ENCODE measurements around the gene TLCD3A.

The TLCD3A gene

DNA sequence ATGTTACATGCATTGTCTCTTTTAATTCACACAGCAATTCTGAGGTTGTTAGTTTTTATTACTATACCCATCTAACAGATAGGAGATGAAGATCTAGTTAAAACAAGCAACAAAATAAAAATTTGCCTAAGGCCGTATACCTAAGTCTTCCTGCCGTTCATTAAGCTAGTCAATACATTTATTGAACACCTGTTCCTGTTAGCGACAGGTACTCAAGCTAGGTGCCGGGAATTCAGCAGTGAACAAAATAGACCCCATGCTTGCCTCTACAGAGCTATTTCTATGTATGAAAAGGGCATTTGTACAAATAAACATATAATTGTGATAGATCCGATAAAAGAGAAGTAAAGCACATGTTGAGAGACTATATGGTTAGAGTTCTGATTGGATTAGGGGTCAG lies 14.3 kb upstream of the TLCD3A start:
- TF ChIP-seq ZNF274 (IDR thresholded peaks at IDR 0.05; ENCODE audit: low read depth, low read length) (no peak), YY1 (IDR thresholded peaks at IDR 0.05; ENCODE audit: insufficient read depth, insufficient read length) (no peak), SUZ12 (IDR thresholded peaks at IDR 0.05; ENCODE audit: extremely low read depth, insufficient read depth, insufficient read length) (no peak)
- Histone ChIP-seq H3K4me1 (ENCODE audit: insufficient read depth, insufficient read length) (no peaks in the 10 kb centered on the region), H3K9me3 (ENCODE audit: insufficient read depth, low read length) (no peaks in the 10 kb centered on the region), H3K9ac (ENCODE audit: insufficient read length, low read depth) (no peak overlapping the region), H3K36me3 (ENCODE audit: insufficient read depth, insufficient read length, low read length) (no peaks in the 10 kb centered on the region), H3K4me3 (ENCODE audit: insufficient read length, low read depth) (no peak overlapping the region), H3K27me3 (ENCODE audit: insufficient read depth, insufficient read length) (peaks cover 4% of the 10 kb centered on the region)
- DNase-seq (ENCODE audit: low read depth, low spot score), result no peak

DNA sequence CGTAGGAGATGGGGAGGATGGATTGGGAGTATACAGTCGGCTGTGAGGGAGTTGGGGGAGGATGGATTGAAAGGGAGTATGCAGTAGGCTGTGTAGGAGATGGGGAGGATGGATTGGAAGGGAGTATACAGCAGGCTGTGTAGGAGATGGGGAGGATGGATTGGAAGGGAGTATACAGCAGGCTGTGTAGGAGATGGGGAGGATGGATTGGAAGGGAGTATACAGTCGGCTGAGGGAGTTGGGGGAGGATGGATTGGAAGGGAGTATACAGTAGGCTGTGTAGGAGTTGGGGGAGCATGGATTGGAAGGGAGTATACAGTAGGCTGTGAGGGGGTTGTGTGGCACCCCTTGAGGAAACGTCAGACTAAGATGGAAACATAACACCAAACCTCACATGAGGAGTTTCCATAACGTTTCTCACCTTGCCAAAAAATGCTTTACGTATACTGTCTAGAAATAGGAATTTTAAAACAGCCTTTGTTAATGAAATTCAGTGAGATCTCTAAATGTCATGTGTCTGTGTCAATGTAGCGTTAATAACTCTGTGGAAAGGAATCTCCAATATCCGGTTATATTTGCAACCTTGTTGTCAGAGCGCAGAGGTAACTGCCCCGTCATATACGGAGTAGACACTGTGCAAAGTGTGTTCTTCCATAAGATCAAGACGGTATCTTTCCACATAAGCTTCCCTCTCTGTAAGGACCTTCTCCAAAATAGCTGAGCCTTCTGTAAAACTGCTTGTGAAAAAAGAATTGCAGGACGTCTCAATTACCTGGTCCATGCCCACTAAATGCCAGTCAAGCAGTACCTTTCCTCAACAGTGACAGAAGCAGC lies 11.5 kb upstream of the TLCD3A start:
- TF ChIP-seq ZNF274 (IDR thresholded peaks at IDR 0.05; ENCODE audit: low read depth, low read length) (no peak), YY1 (IDR thresholded peaks at IDR 0.05; ENCODE audit: insufficient read depth, insufficient read length) (no peak), SUZ12 (IDR thresholded peaks at IDR 0.05; ENCODE audit: extremely low read depth, insufficient read depth, insufficient read length) (no peak)
- no peaks in the 10 kb centered on the region for H3K4me1 ChIP-seq (ENCODE audit: insufficient read depth, insufficient read length)
- H3K4me3 ChIP-seq (ENCODE audit: insufficient read length, low read depth), result no peak overlapping the region
- peaks cover 4% of the 10 kb centered on the region for H3K27me3 ChIP-seq (ENCODE audit: insufficient read depth, insufficient read length)
- H3K36me3 ChIP-seq (ENCODE audit: insufficient read depth, insufficient read length, low read length), result no peaks in the 10 kb centered on the region
- no peak overlapping the region for H3K9ac ChIP-seq (ENCODE audit: insufficient read length, low read depth)
- no peak for DNase-seq (ENCODE audit: low read depth, low spot score)
- no peaks in the 10 kb centered on the region for H3K9me3 ChIP-seq (ENCODE audit: insufficient read depth, low read length)

DNA sequence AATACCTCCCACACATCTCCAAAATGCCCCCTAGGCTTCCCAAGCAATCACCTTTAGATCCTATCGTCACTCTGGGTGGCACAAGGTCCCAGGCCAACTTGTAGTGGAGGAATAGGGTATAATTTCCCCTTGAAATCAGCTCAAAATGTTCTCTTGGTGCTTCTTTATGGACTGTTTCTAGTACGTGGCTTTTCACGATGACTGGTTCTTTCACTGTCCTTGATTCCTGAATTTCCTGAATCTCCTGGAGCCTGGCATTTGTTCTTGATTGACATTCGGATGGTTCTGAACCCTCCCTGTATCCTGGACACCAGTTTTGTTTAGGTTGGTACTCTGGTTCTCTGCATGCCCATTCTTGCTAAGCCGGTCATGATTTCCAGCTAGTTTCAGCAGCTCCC lies 10.9 kb upstream of the TLCD3A start:
- Histone ChIP-seq H3K4me1 (ENCODE audit: insufficient read depth, insufficient read length) (no peaks in the 10 kb centered on the region), H3K36me3 (ENCODE audit: insufficient read depth, insufficient read length, low read length) (no peaks in the 10 kb centered on the region), H3K27me3 (ENCODE audit: insufficient read depth, insufficient read length) (peaks cover 4% of the 10 kb centered on the region), H3K4me3 (ENCODE audit: insufficient read length, low read depth) (no peak overlapping the region), H3K9me3 (ENCODE audit: insufficient read depth, low read length) (no peaks in the 10 kb centered on the region), H3K9ac (ENCODE audit: insufficient read length, low read depth) (no peak overlapping the region)
- DNase-seq (ENCODE audit: low read depth, low spot score), result no peak
- TF ChIP-seq SUZ12 (IDR thresholded peaks at IDR 0.05; ENCODE audit: extremely low read depth, insufficient read depth, insufficient read length) (no peak), YY1 (IDR thresholded peaks at IDR 0.05; ENCODE audit: insufficient read depth, insufficient read length) (no peak), ZNF274 (IDR thresholded peaks at IDR 0.05; ENCODE audit: low read depth, low read length) (no peak)

DNA sequence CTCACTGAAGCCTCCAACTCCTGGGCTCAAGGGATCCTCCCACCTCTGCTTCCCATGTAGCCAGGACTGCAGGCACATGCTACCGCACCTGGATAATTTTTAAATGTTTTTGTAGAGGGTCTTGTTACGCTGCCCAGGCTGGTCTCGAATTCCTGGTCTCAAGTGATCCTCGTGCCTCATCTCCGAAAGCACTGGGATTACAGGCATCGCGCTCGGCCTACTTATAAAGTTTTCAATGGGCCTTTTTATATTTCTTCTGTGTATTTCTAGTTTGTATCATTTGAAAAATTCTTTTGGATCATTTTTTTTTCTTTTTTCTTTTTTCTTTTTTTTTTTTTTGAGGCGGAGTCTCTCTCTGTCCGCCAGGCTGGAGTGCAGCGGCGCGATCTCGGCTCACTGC lies 7.3 kb upstream of the TLCD3A start:
- no peak for DNase-seq (ENCODE audit: low read depth, low spot score)
- TF ChIP-seq SUZ12 (IDR thresholded peaks at IDR 0.05; ENCODE audit: extremely low read depth, insufficient read depth, insufficient read length) (no peak), YY1 (IDR thresholded peaks at IDR 0.05; ENCODE audit: insufficient read depth, insufficient read length) (no peak), ZNF274 (IDR thresholded peaks at IDR 0.05; ENCODE audit: low read depth, low read length) (no peak)
- Histone ChIP-seq H3K27me3 (ENCODE audit: insufficient read depth, insufficient read length) (peaks cover 4% of the 10 kb centered on the region), H3K36me3 (ENCODE audit: insufficient read depth, insufficient read length, low read length) (no peaks in the 10 kb centered on the region), H3K9ac (ENCODE audit: insufficient read length, low read depth) (no peak overlapping the region), H3K4me1 (ENCODE audit: insufficient read depth, insufficient read length) (peaks cover 3% of the 10 kb centered on the region), H3K4me3 (ENCODE audit: insufficient read length, low read depth) (no peak overlapping the region), H3K9me3 (ENCODE audit: insufficient read depth, low read length) (no peaks in the 10 kb centered on the region)

DNA sequence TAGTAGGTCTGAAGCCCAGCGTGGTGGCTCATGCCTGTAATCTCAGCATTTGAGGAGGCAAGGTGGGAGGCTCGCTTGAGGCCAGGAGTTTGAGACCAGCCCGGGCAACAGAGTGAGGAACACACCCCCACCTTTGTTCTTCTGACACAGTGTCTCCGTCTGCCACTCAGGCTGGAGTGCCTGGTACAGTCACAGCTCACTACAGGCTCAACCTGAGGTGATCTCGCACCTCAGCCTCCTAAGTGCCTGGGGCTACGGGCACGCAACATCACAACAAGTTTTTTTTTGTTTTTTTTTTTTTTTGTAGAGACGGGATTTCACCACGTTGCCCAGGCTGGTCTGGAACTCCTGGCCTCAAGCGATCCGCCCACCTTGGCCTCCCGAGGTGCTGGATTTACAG lies 6.7 kb upstream of the TLCD3A start:
- Histone ChIP-seq H3K9ac (ENCODE audit: insufficient read length, low read depth) (no peak overlapping the region), H3K9me3 (ENCODE audit: insufficient read depth, low read length) (no peaks in the 10 kb centered on the region), H3K27me3 (ENCODE audit: insufficient read depth, insufficient read length) (peaks cover 8% of the 10 kb centered on the region), H3K4me1 (ENCODE audit: insufficient read depth, insufficient read length) (peaks cover 3% of the 10 kb centered on the region), H3K36me3 (ENCODE audit: insufficient read depth, insufficient read length, low read length) (no peaks in the 10 kb centered on the region), H3K4me3 (ENCODE audit: insufficient read length, low read depth) (no peak overlapping the region)
- TF ChIP-seq YY1 (IDR thresholded peaks at IDR 0.05; ENCODE audit: insufficient read depth, insufficient read length) (no peak), SUZ12 (IDR thresholded peaks at IDR 0.05; ENCODE audit: extremely low read depth, insufficient read depth, insufficient read length) (no peak), ZNF274 (IDR thresholded peaks at IDR 0.05; ENCODE audit: low read depth, low read length) (no peak)
- DNase-seq (ENCODE audit: low read depth, low spot score), result no peak

DNA sequence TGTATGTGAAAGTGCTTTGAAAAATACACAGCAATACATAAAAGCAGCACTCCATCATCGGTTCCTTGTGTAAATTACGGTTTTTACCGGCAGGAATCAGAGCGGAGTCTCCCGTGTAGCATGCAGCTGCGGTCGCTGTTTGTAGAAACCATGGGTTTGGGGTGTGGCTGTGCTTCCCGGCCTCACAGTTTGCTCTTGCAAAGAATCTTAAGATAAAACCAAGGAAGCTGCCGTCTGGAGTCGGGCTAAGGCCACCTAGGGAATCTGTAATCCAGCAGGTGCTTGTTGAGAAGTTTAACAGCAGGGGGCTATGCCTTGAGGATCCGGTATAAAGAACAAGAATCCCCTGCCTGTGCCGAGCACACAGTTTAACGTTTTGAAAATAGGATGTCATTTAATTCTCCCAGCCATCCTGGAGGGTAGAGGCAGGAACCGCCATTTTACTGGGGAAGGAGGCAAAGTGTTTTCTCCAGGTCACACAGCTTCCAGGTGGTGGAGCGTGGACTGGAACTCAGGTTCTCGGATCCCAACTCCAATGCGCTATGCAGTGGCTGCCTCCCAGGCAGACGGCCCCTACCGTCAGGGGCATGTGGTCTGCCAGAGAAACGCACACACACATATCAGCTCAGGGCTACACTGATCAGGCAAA lies 6.0 kb upstream of the TLCD3A start:
- Histone ChIP-seq H3K4me1 (ENCODE audit: insufficient read depth, insufficient read length) (peaks cover 3% of the 10 kb centered on the region), H3K9me3 (ENCODE audit: insufficient read depth, low read length) (no peaks in the 10 kb centered on the region), H3K9ac (ENCODE audit: insufficient read length, low read depth) (no peak overlapping the region), H3K27me3 (ENCODE audit: insufficient read depth, insufficient read length) (peaks cover 11% of the 10 kb centered on the region), H3K36me3 (ENCODE audit: insufficient read depth, insufficient read length, low read length) (no peaks in the 10 kb centered on the region), H3K4me3 (ENCODE audit: insufficient read length, low read depth) (no peak overlapping the region)
- no peak for DNase-seq (ENCODE audit: low read depth, low spot score)
- TF ChIP-seq YY1 (IDR thresholded peaks at IDR 0.05; ENCODE audit: insufficient read depth, insufficient read length) (no peak), ZNF274 (IDR thresholded peaks at IDR 0.05; ENCODE audit: low read depth, low read length) (no peak), SUZ12 (IDR thresholded peaks at IDR 0.05; ENCODE audit: extremely low read depth, insufficient read depth, insufficient read length) (no peak)

DNA sequence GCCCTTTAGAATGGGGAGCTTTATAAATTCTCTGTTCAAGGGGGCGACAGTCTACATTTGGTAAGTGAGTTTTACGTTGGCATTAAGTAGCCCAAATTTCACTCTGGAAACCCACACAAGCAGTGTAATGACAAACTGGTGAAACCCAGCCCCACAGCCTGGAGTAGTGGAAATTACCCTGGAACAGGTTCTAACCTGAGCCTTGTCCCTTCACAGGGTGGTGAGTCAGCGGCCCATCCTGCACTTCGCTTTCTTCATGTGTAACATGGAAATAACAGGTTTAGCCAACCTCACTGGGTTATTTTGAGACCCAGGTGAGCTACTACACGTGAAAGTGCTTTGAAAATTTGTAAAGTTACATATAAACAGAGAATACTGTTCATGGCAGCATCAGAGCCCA lies 3.5 kb upstream of the TLCD3A start:
- TF ChIP-seq ZNF274 (IDR thresholded peaks at IDR 0.05; ENCODE audit: low read depth, low read length) (no peak), SUZ12 (IDR thresholded peaks at IDR 0.05; ENCODE audit: extremely low read depth, insufficient read depth, insufficient read length) (no peak), YY1 (IDR thresholded peaks at IDR 0.05; ENCODE audit: insufficient read depth, insufficient read length) (no peak)
- H3K4me3 ChIP-seq (ENCODE audit: insufficient read length, low read depth), result no peak overlapping the region
- no peak overlapping the region for H3K9ac ChIP-seq (ENCODE audit: insufficient read length, low read depth)
- no peaks in the 10 kb centered on the region for H3K9me3 ChIP-seq (ENCODE audit: insufficient read depth, low read length)
- DNase-seq (ENCODE audit: low read depth, low spot score), result no peak
- H3K27me3 ChIP-seq (ENCODE audit: insufficient read depth, insufficient read length), result peaks cover 13% of the 10 kb centered on the region
- no peaks in the 10 kb centered on the region for H3K36me3 ChIP-seq (ENCODE audit: insufficient read depth, insufficient read length, low read length)
- peaks cover 3% of the 10 kb centered on the region for H3K4me1 ChIP-seq (ENCODE audit: insufficient read depth, insufficient read length)

All from NT2/D1 (cell line).